SU-DHL-6 (cell line): Measurements from ENCODE around the gene MOCS1.

Source experiments
- EZH2phosphoT487 ChIP-seq: fragments of 200-600 bp; sonication (generic), shearing (Covaris generic); conservative IDR thresholded peaks from 2 replicates; pipeline ENCODE4 v1.6.1; 2018; ENCODE audit warnings: mild to moderate bottlenecking, antibody characterized with exemption, low read length, moderate library complexity, mixed read lengths
- TF ChIP-seq, protein P1 (sequence below): fragments of 200-600 bp; sonication (generic); IDR thresholded peaks from one replicate; pipeline ENCODE4 v1.5.1; 2017; ENCODE audit warnings: antibody characterized with exemption, mild to moderate bottlenecking, low read length, moderate library complexity; ENCODE audit not compliant: insufficient read depth, poor library complexity, severe bottlenecking

DNA sequence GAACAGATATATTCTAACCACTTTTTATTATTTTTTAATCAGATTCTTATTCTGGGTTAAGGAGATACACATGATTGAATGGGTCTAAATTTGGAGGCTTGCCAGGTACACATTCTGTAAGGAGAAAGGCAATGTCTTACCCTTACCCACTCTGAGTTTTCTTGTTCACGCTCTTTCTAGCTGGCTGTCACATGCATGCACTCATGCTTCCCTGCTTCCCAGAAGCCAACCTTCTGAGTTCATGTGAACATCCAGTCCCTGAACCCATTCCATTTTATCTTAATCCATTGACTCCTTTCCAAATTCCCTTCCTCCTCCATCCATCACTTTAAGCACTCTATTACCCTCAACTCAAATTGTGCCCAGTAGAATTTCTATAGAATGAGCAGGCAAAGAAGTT, 17.5 kb upstream of the MOCS1 start:
- TF ChIP-seq, protein P1, sequence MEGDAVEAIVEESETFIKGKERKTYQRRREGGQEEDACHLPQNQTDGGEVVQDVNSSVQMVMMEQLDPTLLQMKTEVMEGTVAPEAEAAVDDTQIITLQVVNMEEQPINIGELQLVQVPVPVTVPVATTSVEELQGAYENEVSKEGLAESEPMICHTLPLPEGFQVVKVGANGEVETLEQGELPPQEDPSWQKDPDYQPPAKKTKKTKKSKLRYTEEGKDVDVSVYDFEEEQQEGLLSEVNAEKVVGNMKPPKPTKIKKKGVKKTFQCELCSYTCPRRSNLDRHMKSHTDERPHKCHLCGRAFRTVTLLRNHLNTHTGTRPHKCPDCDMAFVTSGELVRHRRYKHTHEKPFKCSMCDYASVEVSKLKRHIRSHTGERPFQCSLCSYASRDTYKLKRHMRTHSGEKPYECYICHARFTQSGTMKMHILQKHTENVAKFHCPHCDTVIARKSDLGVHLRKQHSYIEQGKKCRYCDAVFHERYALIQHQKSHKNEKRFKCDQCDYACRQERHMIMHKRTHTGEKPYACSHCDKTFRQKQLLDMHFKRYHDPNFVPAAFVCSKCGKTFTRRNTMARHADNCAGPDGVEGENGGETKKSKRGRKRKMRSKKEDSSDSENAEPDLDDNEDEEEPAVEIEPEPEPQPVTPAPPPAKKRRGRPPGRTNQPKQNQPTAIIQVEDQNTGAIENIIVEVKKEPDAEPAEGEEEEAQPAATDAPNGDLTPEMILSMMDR = no peak
- TF ChIP-seq EZH2phosphoT487 = no peak
